Purkinje cell (primary cell): ENCODE measurements around the gene GLT8D1. TPM values are rescaled to one million over a fixed set of nuclear protein-coding genes. Genes with fewer than 3 reads are reported as not detected.

Experiments
- polyA plus RNA-seq: library from polyadenylated mRNA; unstranded; fragments of >200 nt; fragmentation: Nextera tagmentation; gene quantifications from 2 replicates; pipeline ENCODE4 v1.2.1, GENCODE V29; 2014

The GLT8D1 gene
- 39.4 and 60.3 TPM in 2 replicates for polyA plus RNA-seq

GRCh38 chr3:52705688-52706686 is at the start of gene GLT8D1, which contains the start of gene SPCS1:
TSS of gene GLT8D1 (minus strand) at chr3:52705791. CDS start at chr3:52700460, 5,331 bp downstream.
TSS of gene SPCS1 (plus strand) at chr3:52706106. CDS start at chr3:52706247, 141 bp downstream.

GRCh38 chr3:52685709-52686691 is 19.6 kb downstream of the GLT8D1 start, which contains the start of the genes GNL3 and PBRM1:
TSS of gene GNL3 (plus strand) at chr3:52686032. CDS start at chr3:52686093, 61 bp downstream.
TSS of gene PBRM1 (minus strand) at chr3:52685913.

Other genes starting within 250 kb of the GLT8D1 start
- not detected in 2 replicates for gene STAB1, start 210.5 kb downstream of the GLT8D1 start, polyA plus RNA-seq
- 0.76 and 3.4 TPM in 2 replicates for gene NT5DC2, start 171.9 kb downstream of the GLT8D1 start, polyA plus RNA-seq
- gene UQCC5, start 169.2 kb downstream of the GLT8D1 start, polyA plus RNA-seq, result 39.2 and 65.0 TPM in 2 replicates
- 10.5 and 16.0 TPM in 2 replicates for gene PBRM1, start 19.9 kb downstream of the GLT8D1 start, polyA plus RNA-seq
- gene GNL3, start 19.8 kb downstream of the GLT8D1 start, polyA plus RNA-seq, result 103 and 104 TPM in 2 replicates
- 1,299 and 1,545 TPM in 2 replicates for gene SPCS1, start 315 bp upstream of the GLT8D1 start, polyA plus RNA-seq
- gene NEK4, start 65.1 kb upstream of the GLT8D1 start, polyA plus RNA-seq, result 3.9 and 8.5 TPM in 2 replicates
- gene ITIH1, start 71.8 kb upstream of the GLT8D1 start, polyA plus RNA-seq, result not detected in 2 replicates
- gene ITIH3, start 89.0 kb upstream of the GLT8D1 start, polyA plus RNA-seq, result not detected in 2 replicates
- 0.39 and 2.6 TPM in 2 replicates for gene ITIH4, start 124.9 kb upstream of the GLT8D1 start, polyA plus RNA-seq
- gene MUSTN1, start 129.2 kb upstream of the GLT8D1 start, polyA plus RNA-seq, result 4.2 and 7.6 TPM in 2 replicates
- 1.6 and 1.8 TPM in 2 replicates for gene STIMATE, start 191.8 kb upstream of the GLT8D1 start, polyA plus RNA-seq